Sigmoid colon (tissue), 4 donors: ENCODE measurements around the gene UBXN7.

Source experiments
- CTCF ChIP-seq, 4 experiments: fragments of 450-650 bp in 3 of 4; fragments of 200-600 bp in 1 of 4; IDR thresholded peaks; one replicate each; pipeline ENCODE4 v1.5.1; 2016 to 2019; ENCODE audit warnings: antibody characterized with exemption in 4 of 4, mild to moderate bottlenecking in 3 of 4, moderate library complexity in 2 of 4
- POLR2A ChIP-seq, 2 donors: fragments of 450-650 bp; IDR thresholded peaks; one replicate each; pipeline ENCODE4 v1.6.1; 2016; ENCODE audit warnings: antibody characterized with exemption in 2 of 2, mild to moderate bottlenecking in 2 of 2, moderate library complexity in 2 of 2
- POLR2AphosphoS5 ChIP-seq, 4 donors: sonication (generic); formaldehyde crosslinking; IDR thresholded peaks; one replicate each; pipeline ENCODE4 v1.6.1; 2017; ENCODE audit warnings: antibody characterized with exemption in 4 of 4

- no peak for TF ChIP-seq CTCF (IDR thresholded peaks at IDR 0.05)
- TF ChIP-seq POLR2A (IDR thresholded peaks at IDR 0.05): no peak
- TF ChIP-seq POLR2AphosphoS5 (IDR thresholded peaks at IDR 0.05): peak in 2 of 4 donors; percentile 28 to 36
Observed at GRCh38 chr3:196423044-196423781, 9.0 kb downstream of the UBXN7 start.
